GM21447 (cell line): ENCODE results near the gene TESPA1.

Source experiments
- ATAC-seq: cut with Tn5 transposase; IDR thresholded peaks from one replicate; pipeline ENCODE4 v1.9.1; 2021; ENCODE audit not compliant: unreplicated experiment

Gene TESPA1, protein sequence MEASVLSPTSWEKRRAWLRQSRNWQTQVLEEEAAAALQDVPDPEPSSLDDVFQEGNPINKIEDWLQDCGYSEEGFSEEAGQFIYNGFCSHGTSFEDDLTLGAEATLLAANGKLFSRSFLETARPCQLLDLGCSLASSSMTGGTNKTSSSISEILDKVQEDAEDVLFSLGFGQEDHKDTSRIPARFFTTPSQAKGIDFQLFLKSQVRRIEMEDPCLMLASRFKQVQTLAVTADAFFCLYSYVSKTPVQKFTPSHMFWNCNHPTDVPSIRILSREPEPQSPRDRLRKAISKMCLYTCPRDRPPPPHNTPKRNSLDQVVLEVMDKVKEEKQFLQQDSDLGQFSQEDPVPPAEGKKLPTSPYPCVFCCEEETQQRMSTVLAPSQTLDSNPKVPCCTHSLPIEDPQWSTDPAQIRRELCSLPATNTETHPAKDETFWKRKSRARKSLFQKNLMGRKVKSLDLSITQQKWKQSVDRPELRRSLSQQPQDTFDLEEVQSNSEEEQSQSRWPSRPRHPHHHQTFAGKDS

DNA sequence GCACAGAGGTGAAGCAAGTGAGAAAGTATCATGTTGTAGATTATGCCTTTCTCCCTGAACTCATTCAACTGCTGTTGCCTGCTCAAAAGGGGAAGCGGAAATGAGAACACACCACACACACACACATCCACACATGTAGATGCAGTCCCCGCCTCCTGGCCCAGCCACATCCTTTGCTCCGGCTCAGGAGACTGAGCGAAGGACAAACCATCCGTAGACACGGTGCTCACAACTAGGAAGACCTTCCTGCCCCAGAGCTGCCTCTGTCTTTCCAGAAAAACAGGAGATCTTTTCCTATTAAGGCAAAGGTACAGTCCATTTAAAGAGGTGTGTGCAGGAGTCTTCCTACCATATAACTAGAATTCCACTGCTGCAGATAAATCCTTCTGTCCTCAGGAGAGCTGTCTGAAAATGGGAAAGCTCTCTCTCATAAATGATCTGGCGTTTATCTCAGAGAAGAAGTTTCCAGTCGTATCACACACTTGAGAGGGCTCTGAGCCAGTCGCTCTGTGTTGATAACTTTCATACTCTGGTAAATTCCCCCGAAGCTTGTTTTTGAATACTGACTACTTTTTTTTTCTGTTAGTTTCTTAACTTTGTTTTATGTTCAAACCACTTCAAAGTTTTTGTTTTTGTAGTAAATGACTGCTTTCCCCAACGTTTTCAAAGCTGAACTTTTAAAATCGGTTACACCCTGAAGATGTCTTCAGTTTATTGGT, at the start of gene TESPA1:
Gene TESPA1, minus strand, starts transcription at position 105 of the 719 bp plus-strand sequence. CDS start 10,200 bp downstream, outside the sequence.
- peak; percentile 95 for ATAC-seq

DNA sequence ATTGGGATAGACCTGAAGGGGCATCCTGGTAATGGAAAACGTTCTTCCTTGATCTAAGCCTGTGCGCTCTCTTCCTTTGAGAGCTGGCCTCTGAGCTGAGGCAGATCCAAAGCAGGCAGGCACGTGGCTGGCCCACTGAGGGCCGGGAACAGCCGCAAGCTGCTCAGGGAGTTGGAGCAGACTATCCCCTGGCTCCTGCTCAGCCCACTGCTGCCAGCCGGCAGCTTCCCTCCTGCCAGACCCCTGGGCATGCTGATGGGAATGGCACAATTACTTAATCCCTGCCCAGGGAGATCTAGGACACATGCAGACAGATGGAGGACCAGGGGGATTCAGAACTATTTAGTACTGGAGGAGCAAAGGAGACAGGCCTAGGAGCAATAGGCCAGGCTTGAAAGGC, 49.7 kb upstream of the TESPA1 start:
- no peak for ATAC-seq

DNA sequence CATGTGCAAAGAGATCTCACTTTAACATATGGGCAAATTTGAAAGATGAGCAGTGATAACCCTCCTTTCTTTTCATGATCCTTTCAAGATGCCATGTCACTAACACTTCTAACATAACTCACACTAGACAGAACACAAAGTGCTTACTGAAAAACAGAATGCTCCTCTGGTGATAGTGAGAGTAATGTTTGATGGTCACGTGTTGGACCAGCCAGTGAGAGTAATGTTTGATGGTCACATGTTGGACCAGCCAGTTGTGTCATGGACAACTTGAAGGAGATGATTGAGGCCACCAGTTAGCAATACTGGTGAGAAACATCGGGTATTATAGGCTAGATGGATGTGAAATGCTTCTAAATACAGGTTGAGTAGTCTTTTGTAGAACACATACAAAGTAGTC, 40.9 kb upstream of the TESPA1 start:
- ATAC-seq, result no peak

DNA sequence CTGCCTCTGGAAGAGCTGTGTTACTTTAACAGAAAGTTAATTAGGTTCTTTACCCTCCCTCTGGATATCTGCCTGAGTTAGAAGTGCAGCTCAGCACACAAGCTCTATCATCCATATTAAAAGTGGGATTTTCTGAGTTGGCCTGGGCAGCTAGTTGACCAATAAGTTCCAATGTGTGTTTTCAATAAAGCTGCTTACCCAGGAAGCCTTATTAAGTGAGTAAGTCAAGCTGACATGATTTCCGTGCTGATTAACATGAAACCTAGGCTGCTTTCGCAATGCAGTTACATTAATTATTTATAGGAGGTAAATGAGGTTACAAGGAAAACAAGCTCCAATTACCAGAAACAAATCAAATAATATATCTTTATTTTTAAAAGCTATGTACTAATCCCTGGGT, 40.0 kb upstream of the TESPA1 start:
- no peak for ATAC-seq

DNA sequence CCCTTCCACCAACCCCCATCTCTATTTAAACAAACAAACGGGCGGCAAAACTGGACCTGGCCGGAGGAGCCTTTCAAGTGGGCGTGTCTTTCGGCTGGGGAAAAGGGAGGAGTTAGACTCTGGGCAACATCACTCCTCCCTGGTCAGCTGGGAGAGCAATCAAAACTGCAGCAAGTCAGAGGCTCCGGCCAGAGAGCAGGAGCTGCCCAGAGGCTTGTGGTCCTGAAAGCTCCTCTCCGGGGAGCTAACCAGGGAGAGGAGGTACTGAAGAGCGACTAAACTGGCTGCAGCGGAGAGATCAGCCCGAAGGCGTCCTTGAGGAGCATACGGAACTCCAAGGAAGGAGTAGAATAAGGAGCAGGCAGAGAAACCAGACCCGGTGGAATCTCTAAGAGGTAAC, 35.2 kb upstream of the TESPA1 start, which contains the start of gene NEUROD4:
Gene NEUROD4, plus strand, starts transcription at position 191 of the 400 bp plus-strand sequence. CDS start 6,466 bp downstream, outside the sequence.
- no peak for ATAC-seq

DNA sequence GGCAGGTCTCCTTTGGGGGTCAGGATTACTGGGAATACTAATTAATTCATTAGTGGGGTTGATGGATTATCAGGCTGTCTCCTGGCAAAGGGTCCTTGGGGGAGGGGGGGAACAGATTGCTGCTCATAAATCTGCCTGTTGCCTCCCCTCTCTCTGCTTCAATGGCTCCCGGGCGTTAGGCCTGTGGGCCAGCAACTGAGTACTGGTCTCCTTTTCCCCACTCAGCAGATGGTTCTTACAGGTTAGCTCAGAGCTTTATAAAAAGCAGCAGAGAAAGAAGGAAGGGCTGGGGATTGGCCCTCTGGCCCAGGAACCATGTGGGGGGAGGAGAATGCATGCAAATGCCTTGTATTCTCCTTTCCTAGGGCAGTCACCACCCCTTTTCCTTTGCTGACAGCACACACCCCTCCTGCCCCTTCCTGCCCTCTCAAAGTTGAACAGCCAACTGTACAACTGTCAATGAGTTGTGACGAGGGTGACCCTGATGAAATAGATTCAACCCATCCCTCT, 32.9 kb upstream of the TESPA1 start:
- ATAC-seq, result no peak

DNA sequence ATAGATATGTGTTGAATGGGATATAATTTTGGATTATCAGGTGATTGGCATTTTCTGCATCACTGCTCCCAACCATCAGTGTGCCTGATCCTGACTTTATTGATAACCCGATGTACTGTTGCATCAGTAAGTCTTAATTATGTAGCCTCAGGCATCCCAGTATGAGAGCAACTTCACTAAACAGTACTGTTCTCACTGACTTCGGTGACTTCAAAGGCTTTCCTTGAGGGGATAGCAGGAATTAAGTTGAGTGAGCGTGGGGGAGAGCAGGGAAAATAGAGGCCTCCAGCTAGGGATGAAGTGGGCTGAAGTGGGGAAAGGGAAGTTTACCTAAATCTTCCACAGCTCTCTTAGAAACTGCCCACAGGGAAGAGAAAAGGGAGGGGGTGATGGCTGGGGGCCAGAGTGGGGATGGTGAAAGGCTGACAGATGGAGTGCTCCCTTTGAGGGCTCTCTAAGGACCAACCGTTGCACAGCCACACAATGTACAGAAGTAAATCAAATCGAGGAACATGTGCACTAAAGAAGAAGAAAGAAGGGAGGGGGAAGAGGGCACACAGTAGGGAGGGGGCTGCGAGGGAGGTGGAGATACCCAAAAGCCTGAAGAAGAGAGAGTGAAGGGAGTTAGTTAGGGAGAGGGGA, 24.5 kb upstream of the TESPA1 start:
- ATAC-seq, result no peak

DNA sequence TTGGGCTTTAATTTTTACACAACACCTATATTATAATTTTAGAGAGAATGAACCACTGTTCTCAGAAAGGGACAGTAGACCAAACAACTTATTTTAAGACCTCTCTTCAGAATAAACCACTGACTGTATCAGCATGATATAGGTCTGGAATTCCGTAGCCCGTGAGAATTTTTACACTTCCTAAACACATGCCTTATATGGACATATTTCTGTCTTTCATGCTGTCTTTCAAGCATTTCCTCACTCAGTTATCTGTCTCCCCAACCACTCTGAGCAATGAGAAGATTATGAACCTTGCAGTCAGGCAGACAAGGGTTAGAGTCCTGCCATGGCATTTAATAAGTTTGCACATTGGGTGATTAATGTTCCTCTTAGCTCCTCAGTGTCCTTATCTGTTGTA, 17.8 kb upstream of the TESPA1 start:
- ATAC-seq, result no peak

DNA sequence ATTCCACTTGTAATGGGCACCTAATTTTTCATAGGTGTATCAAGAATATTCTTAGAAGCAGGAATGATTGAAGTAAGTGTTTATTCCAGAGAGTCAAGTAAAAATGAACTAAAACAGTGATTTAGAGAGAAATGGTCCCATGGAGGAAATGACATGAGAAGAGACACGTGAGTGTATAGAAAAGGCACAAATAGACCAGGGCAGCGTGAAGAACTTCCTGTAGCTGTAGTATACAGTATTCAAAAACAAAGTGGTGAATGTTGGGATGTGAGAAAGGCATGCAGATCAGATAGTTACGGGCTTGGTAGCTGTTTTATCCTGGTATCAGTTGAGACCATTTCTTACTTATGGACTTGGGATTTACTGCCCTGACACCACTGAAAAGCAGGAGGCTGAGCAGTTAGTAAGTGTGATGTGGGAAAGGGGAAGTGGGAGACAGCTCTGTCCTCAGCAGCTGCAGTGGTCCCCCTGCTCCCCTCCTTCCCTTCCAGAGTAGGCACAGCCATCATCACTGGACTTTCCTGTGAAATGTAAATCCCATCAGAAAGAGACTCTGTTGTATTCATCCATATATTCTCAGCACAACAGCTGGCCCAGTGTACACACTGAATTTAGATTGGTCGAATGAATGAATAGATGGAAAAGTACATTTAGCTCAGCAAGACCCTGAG, 16.8 kb upstream of the TESPA1 start:
- no peak for ATAC-seq

DNA sequence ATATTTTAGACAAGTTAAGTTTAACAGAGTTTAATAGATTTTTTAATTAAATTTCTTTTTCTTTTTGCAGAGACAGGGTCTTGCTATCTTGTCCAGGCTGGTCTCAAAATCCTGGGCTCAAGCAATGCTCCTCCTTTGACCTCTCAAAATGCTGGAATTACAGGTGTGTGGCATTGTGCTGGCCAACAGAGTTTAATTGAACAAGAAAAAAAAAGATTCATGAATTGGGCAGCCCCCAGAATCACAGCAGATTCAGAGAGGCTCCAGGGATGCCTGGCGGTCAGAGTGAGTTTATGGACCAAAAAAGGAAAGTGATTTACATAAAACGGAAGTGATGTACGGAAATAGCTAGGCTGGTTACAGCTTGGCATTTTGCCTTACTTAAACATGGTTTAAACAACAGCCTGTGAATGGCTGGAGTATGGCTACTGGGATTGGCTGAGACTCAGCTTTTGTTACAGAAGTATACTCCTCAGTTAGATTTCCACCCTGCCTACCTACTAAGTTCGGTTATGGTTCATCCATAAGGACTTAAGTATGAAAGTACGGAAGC, 14.5 kb upstream of the TESPA1 start:
- ATAC-seq, result no peak

DNA sequence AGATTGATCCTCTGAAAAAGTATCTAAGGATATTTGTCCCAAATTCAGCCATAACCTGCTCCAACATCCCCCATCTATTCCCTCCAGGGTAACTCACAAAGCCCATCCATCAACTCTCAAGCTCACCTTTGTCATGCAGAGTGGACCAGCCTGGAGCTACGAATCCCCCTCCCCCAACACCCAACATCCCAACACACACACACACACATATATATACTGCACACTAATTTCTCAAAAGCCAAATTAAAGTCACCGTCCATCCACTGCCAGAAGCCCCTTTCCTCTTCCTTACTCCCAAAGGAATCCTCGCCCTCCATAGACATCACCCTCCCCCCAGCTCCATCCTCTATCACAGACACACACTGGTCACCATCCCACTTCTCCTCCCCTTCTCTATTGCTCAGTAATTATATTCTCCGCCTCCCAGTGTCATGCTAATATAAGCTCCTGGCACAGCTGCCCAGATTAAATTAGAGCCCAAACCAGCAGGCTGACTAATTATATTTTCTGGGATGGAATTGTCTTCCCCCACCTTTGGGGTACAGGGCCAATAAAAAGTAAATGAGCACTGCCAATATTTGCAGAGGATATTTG, 13.5 kb upstream of the TESPA1 start:
- no peak for ATAC-seq

DNA sequence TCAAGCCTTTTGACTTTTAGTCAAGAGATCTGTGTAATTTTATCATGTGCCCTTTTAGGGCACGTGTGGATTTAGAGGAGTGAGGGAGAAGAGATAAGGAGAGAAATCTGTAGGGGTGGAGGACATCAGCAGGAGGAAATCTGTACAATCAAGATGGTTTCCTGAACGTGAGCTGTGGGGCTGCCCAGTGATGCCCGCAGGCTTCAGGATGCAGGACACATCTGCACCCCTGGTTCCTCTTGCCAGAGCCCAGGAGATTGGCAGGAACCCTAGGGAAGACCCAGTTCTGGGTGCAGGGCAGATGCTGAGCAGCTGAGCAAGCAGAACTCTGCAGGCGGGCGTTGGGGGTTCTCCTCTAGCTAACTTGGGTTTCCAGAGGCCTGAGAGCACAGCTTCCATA, 11.6 kb upstream of the TESPA1 start:
- no peak for ATAC-seq

DNA sequence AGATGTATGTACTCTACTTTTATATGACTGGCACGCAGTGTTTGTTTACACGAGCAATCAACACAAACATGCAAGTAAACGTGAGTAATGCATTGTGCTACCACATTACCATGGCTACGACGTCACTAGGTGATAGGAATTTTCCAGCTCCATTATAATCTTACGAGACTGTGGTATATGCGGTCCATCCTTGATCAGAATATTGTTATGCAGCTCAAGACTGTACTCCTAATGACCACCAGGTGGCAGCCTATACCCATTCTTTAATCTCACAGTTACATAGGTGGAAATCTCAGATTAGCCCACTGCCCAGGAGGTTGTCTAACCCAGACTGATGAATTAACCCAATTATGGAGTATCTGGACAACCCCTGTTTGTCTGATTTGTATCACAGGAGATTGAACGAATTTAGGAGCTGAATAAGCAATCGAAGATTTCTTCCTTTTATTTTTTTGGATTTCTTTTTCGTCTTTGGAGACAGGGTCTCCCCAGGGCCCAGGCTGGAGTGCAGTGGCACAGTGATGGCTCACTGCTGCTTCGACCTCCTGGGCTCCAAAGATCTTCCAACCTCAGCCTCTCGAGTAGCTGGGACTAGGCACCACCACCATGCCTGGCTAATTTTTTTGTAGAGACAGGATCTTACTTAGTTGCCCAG, 8.7 kb upstream of the TESPA1 start:
- peak; percentile 44 for ATAC-seq

DNA sequence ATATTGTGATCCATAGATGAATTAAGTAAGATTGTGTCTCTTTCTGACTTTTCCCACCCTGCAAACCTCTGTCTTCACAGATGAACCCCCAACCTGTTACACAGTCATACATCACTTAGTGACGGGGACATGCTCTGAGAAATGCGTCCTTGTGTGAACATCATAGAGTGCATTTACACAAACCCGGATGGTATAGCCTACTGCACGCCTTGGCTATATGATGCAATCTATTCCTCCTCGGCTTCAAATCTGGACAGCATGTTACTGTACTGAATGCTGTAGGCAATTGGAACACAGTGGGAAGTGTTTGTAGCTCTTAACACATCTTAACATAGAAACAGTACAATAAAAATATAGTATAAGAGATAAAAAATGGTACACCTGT, 7.4 kb upstream of the TESPA1 start:
- peak; percentile 34 for ATAC-seq

DNA sequence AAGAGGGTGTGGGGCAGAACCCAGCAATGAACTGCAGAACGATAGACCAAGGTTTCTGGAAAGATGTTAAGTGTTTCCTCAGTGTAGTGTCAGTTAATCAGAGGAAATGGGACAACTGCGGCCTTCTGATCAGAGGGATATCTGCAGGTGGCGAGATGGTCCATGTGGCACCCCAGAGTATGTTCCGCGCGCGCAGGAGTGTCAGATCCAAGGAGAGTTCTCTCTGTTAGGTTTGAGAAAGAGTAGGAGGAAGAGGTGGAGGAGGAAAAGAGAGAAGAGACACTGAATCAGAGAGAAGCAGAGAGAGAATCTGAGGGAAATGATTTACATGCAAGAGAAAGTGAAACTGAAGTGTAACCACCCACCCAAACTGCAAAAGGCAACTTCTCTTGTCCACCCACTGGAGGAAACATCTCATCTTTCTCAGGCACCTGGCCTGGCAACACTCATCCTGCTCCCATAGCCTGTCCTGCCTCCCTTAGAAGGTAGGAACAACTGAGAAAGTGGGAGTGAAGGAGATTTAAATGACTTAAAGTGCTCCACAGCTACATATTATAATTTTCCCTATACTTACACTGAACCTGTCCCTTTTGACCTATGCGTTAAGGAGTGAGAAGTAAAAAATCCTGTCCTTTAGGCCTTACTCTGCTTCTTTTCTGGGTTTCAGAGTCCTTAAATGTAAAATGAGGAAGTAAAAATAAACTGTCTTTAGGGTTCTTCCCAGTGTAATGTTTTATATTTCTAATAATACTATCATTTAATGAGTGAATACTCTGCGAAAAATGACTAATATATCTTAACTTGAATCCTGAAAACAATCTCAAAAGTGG, 6.8 kb upstream of the TESPA1 start:
- peak; percentile 72 for ATAC-seq

DNA sequence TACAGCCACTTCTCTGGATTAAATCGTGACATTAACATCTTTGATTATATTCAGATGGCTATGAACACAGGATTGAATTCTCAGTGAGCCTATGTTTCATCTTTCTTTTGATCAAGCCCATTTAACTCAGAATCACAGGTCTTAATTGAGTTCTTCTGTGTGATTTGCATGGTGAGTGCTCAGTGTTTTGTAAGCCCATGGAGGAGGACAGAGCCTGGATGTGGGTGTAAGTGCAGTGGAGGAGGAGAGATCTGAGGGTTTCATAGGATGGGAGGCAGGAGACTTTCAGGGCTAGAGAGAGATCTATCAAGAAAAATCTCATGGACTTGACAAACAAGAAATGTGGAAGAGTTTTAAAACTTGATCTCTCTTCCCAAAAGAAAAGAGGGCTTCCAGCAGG, 5.3 kb upstream of the TESPA1 start:
- ATAC-seq, result no peak

DNA sequence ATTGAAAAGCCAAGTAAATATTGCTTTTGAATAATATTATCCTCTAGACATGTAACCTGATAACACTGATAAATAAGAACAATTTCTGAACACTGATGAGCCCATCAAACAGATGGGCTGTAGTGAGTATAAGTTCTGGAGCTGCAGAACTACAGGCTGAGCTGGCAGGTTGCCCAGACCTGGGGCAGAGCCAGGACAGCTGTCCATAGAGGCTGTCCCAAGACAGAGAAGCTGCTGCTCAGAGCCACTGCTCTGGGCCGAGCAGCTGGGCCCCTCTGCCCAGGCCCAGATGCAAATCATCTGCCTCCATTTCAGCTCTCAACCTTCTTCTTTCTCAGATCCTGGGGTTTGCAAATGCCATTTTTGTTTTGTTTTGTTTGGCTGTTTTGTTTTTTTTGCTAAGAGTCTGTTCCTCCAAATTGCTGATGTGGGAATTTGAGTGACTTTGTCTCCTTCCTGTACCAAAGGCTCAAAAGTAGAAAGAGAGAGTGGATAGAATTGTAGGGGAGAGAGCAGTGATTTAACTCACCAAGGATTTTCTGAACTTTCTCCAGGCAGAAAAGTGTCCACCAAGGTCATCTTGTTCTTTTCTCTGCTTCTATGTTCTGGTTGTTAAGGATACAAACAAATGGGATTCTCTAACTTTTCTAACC, 4.0 kb upstream of the TESPA1 start:
- no peak for ATAC-seq

DNA sequence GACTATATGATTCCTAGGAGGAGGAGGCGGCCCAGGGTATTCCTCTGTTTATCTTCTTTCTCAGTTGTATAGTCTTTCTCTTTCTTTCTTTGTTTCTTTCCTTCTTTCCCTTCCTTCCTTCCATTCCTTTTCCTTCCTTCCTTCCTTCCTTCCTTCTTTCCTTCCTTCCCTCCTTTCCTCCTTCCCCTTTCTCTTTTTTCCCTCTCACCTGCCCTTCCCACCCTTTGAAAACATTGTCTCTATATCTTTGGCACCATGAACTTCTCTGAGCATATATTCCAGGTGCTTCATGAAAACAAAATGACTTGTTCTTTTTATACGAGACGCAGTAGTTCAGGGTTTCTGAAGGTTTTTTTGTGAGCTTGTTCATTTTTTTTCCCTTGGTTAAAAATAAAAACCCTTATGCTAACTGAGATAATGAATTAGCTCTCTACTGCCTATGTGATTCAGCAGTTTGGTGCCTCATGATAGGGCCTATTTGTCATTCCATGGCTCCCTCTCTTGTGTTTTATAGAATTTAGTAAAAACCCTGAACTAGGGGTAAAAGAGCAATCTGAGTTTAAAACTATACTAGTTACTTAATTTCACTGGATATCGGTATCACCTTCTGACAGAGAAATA, 3.2 kb upstream of the TESPA1 start:
- ATAC-seq, result no peak
